MM.1S (cell line): ENCODE data around the gene ITPR3.

Source experiments
- EZH2phosphoT487 ChIP-seq: fragments of 300-600 bp; sonication (generic); IDR thresholded peaks from 2 replicates; pipeline ENCODE4 v1.6.1; 2018; ENCODE audit warnings: antibody characterized with exemption, low read length
- TF ChIP-seq, protein P1 (sequence below): fragments of 300-600 bp; sonication (generic); IDR thresholded peaks from 2 replicates; pipeline ENCODE4 v1.5.1; 2016; ENCODE audit warnings: antibody characterized with exemption, low read length, mixed read lengths

DNA sequence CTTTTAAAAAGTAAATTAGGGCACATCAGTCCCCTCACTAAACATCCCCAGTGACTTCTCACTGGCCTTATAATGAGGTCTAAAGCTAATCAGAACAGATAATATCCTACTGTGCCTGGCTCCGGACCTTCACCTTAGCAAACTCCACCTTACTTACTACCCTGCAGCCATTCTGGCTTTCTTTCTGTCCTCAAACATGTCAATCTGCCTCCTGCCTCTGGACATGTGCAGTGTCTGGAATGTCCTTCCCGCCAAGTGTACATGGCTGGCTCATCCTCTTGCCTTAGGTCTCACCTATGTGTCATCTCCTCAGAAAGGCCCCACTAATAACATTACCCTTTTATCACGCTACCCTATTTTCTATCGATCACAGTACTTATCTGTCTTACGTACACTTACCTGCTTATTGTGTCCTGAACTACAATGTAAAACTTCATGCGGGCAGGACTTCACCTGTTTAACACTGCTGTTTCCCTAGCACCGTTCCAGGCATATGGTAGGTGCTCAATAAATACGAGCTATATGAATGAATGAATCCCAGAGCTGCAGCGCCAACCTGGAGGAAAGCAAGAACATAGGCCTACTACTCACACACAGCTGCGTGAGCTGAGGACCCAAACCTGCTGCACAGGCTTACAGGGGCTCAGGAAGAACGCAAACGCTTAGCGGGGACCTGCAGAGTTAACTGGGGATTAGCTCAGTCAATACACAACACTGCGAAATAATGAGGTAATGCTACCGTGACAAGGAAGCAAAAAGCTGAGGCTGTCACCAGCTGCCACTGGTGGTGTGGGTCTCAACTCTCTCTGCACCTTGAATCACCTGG, 89.4 kb downstream of the ITPR3 start:
- TF ChIP-seq, protein P1, sequence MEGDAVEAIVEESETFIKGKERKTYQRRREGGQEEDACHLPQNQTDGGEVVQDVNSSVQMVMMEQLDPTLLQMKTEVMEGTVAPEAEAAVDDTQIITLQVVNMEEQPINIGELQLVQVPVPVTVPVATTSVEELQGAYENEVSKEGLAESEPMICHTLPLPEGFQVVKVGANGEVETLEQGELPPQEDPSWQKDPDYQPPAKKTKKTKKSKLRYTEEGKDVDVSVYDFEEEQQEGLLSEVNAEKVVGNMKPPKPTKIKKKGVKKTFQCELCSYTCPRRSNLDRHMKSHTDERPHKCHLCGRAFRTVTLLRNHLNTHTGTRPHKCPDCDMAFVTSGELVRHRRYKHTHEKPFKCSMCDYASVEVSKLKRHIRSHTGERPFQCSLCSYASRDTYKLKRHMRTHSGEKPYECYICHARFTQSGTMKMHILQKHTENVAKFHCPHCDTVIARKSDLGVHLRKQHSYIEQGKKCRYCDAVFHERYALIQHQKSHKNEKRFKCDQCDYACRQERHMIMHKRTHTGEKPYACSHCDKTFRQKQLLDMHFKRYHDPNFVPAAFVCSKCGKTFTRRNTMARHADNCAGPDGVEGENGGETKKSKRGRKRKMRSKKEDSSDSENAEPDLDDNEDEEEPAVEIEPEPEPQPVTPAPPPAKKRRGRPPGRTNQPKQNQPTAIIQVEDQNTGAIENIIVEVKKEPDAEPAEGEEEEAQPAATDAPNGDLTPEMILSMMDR: no peak
- no peak for TF ChIP-seq EZH2phosphoT487
